DMS153 treated with DMSO at 0.1 percent for 48 hours (cell line): ENCODE results near the gene JAZF1.

Source experiments
- DNase-seq: peaks from one replicate; lab custom pipeline; 2025; ENCODE audit not compliant: unreplicated experiment; lab: John Stamatoyannopoulos, UW

The JAZF1 gene

DNA sequence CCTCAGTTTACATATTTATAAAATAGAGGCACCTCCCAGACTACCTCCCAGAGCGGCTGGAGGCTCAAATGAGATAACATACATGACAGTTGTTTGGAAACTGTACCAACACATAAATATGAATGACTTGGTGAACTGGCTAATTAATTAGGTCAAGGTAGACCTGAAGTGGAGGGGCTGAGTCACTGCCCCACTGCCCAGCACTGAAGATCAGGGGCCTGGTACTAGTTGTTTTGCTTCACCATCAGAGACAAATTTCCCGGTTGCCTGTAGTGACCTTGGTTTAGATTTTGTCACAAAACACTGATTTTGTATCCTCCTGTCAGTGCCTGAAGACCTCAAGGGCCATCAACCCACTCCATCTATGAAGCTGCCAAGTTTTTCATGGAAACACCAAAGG is 41.8 kb downstream of the JAZF1 start:
- no peak for DNase-seq

DNA sequence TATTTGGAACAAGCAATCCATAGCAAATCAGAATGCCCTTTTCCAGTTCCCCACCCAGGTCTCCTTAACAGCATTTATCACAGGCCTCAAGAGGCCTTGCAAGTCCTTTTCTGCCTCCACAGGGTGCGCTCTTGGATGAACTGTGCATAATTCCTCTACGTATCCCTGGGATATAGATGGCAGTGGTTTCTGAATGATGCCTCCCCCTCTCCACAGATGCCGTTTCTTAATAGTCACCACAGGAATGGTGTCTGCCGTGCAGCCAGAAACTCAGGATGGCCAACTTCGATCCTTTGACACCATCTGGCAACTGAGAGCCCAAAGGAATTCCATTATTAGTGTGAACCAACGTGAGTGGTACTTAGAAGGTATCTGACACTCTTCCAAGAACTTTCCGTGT is 43.1 kb downstream of the JAZF1 start:
- no peak for DNase-seq

DNA sequence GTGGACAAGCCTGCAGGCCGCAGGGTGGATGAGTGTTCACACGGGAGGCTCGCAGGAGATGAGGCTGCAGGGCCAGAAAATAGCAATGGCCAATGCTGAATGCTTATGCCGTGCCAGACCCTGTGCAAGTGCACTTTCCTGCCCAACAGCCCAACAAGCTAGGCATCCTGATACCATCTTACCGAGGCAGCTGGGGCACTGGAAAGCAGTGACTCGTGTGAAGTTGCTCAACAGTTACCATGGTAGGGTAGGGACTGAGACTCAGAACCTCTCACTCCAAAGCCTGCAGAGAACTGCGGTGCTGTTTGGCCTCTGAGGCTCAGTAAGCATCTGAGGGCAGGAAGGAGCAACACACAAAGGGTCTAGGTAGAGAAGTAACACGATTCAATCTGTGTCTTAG is 43.7 kb downstream of the JAZF1 start:
- DNase-seq: no peak

DNA sequence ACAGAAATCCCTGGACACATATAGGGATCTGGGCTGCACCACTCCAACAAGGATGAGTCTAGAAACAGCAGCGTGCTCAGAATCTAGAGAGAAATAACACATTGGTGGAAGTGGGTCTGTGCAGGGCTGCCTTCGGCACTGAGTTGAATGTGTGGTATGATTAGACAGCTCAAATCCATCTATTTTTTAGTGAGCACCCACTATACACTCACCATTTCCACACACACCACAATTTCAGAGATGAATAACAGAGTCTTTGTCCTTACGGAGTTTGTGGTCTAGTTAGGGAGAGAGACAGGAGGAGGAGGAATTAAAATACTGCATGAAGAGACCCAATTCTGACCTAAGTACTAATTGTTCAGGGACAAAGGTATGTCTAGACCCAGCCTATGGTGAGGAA is 44.2 kb downstream of the JAZF1 start:
- no peak for DNase-seq

DNA sequence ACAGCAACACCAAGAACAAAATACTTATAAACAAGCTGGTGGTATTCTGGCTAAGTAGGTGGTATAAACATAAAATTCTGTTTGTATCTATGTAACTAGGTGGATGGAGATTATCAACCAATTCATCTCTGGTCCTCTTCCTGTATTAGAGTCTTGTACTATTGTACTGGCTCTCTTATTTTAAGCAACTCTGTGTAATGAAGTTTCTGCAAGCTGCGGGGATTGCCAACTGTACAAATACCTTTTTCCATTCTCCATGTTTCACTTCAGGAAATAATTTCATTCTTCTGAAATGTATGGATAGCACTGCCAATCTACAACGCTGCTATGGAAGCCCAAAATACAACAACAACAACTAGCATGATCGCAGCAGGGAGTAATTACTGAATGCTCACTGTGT is 44.8 kb downstream of the JAZF1 start:
- no peak for DNase-seq

DNA sequence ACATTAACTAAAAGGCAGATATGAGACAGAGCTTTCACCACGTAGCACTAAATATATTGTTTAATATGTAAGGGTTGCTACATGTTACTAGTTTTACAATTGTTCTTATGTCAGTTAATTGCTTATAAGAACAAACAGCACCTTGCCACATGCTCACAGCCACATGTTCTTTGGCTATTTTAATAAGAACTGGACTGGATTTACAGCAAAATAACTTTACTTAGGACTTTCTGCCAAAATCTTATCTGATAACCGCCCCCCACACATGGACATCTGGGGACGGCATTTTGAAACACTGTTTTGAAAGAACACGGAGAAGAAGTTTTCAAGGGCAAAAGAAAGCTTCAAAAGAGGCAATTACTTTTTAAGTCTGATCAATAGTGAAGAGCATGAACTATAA is 45.3 kb downstream of the JAZF1 start:
- DNase-seq: no peak

DNA sequence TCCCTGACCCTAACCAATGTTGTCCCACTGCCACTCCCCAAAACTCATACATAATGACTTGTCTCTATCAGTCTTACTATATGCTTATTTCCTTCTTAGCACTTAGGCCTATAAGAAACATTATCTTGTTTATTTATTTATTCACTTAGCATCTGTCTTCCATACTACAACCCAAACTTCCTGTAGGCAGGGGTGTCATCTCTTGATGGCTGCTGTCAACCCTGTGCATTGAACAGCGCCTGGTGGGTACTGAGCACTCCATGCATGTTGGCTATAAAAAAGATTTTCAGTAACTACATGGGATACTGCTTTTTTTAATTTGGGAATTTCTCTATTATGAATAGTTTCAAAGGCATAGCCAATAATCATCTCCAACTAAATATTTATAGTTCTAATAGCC is 46.7 kb downstream of the JAZF1 start:
- no peak for DNase-seq

DNA sequence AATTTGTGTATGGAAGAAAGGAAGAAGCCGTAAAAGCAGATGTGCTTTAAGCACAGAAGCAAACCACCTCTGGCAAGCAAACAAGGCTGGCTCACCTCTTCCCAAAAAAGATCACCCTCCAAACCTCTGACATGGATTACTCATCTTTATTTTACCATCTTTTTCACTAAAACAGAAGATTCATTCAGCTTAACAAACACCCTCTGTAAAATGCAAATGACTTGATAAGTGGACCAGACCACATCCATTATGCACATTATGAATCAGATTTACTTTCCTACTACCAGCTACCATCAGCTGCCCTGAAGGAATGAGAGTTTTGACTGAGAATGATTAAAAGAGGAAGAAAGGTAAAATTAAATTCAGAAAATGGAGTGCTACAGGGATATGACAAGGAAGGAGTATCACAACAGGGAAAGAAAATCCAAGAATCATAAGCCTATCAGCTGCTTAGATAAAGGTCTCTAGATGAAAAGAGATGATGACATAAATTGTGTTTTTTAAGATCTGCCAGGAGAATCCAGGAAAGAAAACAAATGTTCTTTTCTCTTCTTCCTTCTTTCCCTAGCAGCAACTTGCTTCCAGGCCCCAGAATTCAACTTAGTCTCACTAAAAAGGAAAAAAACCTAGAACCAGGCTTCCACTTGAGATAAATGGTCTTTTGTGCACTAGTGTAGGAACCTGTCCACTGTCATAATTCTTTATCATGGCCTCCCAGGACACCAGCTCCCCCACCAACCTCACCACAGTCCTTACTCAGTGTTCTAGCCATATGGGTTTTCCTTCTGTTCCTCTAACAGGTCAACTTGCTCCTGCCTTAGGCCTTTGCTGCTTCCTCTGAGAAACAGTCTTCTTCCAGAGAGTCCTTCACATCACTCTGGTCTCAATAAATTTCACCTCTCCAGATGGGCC is 47.4 kb downstream of the JAZF1 start:
- no peak for DNase-seq

DNA sequence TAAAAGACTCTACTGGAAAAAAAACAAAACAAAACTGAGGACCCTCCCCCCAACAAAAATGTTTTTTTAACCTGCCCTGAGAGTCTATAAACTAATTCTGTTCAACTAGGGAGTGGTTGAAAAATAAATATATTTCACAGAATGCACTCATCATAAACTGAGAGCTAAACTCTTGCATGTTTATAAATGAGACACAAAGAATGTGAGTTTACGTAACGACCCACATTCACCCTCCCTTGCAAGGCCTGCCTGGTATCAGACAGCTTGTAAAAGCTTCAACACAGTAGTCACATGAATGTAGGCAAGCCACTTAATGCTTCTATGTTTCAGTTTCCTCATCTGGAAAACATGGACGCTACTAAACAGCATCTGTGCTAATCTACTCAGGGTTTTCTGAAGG is 50.3 kb downstream of the JAZF1 start:
- DNase-seq: no peak

DNA sequence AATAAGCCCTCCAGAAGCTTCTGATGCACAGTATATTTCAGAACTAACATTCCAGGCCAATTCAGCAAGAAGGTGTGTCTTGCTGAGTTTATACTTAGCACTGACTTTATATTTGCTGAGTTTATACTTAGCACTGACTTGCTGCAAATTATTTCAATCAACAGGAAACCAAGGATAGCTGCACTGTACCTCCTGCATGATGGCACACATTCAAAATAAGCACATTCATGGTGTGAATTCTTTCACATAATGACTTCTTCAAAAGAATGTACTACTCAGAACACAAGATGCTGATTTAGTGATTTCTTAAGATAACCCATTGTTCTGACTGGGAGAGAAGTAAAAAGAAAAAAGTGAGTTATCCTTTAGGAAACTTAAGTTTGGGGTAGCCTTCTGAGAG is 52.0 kb downstream of the JAZF1 start:
- no peak for DNase-seq

DNA sequence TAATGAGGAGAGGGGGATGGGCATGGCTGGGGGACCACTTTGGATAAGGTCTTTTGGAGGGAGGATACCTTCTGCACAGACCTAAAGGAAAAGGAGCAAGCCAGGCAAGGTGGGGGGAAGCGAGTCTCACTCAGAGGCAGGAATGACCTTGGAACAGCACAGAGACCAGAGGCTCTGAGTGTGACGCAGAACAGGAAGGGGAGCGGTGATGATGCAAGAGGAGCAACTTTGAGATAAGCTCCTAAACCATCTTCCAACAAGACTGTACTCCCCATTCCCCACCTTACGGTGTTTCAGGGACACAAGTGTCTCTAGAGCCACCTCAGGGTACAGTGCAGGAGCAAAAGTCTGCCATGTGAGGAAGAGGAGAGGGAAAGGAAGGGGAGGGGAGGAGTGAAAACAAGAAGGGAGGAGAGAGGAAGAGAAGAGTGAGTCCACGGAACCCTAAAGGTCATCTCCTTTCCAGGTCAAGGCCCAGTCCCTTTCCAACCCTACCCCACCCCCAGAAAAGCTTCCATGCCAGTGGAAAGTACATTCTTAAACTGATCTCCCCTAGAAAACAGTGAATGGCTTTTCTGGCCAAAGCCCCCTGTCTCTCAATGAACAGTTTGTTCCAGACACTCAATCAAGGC is 54.1 kb downstream of the JAZF1 start:
- no peak for DNase-seq

DNA sequence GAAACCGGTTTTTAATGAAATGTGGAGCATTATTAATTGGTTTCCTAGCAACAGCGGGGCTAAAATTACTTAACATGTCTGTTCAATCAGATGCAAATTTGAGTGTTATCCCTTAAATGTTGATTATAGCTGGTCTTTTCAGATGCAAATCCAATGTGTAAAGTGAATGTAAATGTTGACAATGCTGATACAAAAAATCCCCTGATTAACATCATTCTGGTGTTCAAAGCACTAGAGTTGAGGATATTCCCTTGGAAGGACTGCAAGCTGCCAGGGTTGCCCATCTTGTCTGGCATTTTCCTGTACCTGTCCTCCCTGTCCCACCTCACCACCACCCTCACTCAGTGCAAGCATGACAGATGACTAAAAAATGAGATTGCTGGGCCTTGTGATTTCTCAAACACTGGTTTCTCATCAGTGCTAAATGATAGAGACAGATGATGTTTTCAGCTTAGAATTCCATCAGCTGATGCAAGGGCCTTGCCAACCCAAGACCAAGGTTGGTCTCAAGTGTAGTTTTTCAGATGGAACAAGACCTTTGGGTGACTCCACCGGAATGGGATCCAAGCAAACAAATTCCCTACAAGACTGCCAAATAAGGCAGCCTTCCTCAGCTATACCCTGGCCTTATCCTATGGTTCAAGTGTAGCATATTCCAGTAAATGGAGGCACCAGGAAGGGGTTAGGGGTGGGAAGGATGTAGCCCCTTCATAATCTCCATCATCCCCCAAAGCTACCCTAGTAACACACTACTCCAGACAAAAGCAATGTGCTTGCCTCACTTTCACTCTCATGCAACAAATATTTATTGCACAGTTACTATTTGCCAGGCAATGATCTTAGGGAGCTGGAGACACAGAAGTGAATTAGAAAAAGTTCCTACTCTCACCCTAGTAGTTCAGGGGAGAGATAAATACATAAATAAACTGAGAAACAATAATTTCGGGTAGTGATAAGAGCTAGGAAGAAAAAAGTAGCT is 54.9 kb downstream of the JAZF1 start:
- no peak for DNase-seq

DNA sequence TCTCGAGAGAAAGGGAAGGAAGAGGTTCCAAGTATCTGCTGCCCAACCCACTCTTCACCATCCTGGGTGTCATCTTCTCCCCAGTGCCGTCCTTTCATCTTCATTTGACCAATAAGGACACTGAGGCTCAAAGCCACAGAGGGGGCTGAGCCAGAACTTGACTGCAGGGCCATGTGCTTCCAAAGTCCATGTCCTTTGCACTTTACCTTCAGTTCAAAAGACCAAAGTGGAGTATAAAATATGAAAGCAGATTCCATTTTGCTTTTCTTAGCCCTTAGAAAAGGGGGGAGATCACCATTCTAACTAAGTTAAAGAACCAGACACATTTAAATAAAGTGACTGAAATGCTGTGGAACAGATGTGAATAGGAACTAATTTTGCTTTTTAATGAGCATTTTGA is 56.2 kb downstream of the JAZF1 start:
- DNase-seq: no peak

DNA sequence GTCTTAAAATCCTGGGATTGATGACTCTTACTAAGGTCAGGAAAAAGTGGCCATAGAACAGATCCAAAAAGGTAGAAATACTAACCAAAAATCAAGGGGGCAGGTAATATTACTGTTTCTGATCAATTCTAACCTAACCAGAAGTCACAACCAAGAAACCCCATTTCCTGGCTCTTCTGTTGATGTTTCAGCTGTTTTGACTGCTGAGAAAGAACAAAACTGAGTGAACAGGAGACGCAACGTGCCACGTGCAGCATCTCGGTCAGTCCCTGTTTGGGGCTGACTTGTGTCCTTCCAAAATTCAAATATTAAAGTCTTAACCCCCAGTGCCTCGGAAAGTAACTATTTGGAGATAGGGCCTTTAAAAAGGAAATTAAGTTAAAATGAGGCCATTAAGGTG is 56.8 kb downstream of the JAZF1 start:
- no peak for DNase-seq

DNA sequence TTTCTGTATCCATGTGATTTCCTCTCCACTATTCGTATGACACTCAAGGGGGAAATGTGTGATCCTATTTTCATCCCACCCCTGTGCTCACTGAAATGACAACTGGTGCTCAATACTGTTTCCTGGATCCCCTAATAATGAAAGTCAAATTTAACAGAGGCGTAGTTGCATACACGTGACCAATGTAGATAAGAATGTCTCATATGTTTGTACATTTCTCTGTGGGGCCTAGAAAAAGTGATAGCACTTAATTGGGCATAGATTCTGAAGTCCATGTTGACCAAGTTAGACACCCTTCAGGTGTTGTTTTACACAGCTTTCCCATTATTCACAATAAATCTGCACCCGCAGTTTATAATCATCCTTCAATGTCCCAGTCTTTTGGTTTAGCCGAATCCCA is 59.1 kb downstream of the JAZF1 start:
- DNase-seq: no peak

DNA sequence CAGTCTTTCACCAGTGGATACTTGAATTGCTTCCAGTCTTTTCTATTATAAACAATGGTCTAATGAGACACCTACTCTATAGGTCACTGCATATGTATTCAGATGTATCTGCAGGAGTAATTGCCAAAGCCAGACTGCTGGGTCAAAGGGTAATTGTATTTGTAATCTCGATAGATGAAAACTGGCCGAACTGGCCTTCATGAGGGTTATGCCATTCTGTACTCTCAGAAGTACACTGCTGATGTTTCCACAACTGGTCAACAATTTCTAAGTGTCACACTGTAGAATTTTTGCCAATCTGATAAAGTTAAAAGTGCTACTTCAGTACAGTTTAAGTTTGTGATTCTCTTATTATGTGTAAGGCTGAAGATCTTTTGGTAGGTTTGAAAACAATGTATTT is 64.6 kb downstream of the JAZF1 start:
- DNase-seq: no peak

DNA sequence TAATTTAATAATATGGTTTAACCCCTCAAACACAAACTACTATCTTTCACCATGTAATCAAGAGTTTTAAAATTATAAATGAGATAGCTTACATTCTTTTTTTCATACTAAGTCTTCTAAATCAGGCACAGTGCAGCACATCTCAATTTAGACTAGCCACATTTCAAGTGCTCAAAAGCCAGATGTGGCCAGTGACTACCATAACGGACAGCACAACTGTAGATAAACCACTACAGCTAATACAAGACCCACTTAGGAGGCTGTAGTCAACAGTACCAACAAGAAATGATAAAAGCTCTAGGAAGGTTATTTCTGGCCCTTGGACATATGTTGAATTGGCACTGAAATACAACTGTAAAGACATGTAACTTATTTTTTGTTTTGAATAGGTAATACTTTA is 65.3 kb downstream of the JAZF1 start:
- no peak for DNase-seq

DNA sequence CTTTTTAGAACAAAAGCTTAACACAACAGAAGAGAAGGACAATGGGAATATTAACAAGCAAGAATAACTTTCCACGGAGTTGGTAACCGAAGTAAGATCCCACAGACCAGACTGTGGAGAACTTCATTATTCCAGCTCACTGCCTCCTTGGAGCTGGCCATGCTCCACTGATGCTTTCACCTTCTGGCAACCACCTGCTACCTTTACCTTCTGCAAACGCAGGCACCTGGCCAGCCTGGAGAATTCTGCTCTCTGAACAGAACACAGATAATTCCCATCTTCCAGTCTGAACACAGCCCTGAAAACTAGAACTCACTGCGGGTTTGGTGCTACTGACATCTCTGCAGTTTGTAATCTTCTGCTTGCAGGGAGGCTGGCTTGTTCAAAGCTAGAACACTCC is 66.5 kb downstream of the JAZF1 start:
- no peak for DNase-seq

DNA sequence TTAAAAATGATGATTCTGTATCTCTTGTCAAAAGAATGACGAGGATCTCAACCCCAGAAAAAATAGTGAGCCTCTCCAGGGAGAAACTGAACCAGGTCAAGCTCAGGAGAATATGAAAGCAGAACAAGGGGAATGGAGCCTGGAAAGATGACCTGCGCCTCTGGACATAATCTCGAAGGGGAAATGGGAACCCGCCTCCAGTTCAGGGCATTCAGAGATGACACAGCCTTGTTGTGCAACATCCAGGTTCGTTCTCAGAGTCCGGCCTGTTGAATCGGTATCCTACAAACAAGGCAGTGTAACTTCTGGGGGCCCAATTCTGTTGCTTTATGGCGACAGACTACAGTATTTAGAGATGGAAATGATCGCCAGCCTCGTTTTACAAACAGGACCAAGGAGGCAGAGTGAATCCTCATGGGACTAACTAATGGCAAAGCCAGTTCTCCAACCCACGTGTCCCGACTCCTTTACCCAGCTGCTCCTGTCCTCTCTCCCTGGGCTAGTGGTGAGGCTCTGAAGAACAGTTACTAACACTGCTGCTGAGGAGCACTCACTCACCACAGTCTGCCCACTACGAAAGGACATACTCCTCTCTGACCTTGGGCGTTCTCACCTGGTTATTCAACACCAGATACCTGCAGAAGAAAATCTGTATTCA is 67.6 kb downstream of the JAZF1 start:
- DNase-seq: no peak

DNA sequence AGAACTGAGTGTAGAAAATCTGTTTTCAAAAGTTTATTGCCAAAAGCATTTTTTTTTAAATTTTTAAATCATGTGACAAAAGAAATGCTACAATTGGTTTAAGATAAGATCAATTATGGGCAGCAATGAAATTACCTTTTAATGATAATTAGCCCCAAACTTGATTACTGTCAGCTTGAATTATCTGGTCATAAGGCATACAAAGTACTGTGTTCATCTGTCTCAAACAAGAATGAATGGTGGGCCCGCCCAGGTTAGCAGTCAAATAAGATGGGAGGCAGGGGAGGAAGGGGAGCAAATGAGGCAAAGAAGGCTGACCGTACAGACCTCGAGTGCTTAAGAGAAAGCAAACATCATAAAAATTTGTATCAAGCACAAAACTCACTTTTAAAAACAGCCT is 68.1 kb downstream of the JAZF1 start:
- no peak for DNase-seq

DNA sequence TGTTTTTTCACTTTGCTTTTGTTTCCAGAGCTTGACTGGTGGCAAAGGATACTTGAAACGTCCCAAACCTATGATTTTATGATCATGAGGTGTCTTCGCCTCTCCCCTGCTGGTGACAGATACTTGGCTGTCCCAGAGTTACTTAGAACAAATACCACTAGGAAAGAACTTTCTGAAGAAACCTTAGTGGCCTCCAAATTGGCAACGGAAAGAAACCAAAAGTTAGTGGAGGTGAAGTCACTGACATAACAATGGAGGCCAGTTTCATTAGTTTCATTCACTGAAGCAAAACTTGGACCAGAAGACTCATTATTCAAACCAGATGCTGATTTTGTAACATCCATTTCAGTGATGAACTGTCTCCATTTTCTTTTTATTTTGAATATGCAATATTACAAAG is 68.6 kb downstream of the JAZF1 start:
- DNase-seq: no peak
